ENCODE results near the gene BBS1. TPM values are rescaled to one million over a fixed set of nuclear protein-coding genes. Genes with fewer than 3 reads are reported as not detected.

BBS1 gene
- total RNA-seq, 1 experiment from 2014 or later = 29.8 TPM

- TF ChIP-seq ATF3 (IDR thresholded peaks at IDR 0.05) (no peak), SIN3A (IDR thresholded peaks at IDR 0.05; ENCODE audit: low read depth) (no peak), RAD21 (IDR thresholded peaks at IDR 0.05; ENCODE audit: low read depth) (no peak), FOSL1 (IDR thresholded peaks at IDR 0.05; ENCODE audit: low read depth) (no peak), MAX (IDR thresholded peaks at IDR 0.05) (no peak), EZH2 (IDR thresholded peaks at IDR 0.05) (no peak), JUND (IDR thresholded peaks at IDR 0.05) (no peak), YY1 (IDR thresholded peaks at IDR 0.05; ENCODE audit: extremely low read depth, insufficient replicate concordance, low read depth, low read length) (no peak), TCF7L2 (IDR thresholded peaks at IDR 0.05; ENCODE audit: borderline replicate concordance, extremely low read depth, insufficient read depth, insufficient read length) (no peak), SRF (IDR thresholded peaks at IDR 0.05; ENCODE audit: low read depth) (no peak)
- TF ChIP-seq, protein P1, sequence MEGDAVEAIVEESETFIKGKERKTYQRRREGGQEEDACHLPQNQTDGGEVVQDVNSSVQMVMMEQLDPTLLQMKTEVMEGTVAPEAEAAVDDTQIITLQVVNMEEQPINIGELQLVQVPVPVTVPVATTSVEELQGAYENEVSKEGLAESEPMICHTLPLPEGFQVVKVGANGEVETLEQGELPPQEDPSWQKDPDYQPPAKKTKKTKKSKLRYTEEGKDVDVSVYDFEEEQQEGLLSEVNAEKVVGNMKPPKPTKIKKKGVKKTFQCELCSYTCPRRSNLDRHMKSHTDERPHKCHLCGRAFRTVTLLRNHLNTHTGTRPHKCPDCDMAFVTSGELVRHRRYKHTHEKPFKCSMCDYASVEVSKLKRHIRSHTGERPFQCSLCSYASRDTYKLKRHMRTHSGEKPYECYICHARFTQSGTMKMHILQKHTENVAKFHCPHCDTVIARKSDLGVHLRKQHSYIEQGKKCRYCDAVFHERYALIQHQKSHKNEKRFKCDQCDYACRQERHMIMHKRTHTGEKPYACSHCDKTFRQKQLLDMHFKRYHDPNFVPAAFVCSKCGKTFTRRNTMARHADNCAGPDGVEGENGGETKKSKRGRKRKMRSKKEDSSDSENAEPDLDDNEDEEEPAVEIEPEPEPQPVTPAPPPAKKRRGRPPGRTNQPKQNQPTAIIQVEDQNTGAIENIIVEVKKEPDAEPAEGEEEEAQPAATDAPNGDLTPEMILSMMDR (IDR thresholded peaks at IDR 0.05 in 2 of 3, conservative IDR thresholded peaks at IDR 0.05 in 1 of 3; ENCODE audit: borderline replicate concordance in 1 of 3, insufficient read depth in 1 of 3, low read depth in 2 of 3, low read length in 2 of 3) = no peak
- RAD21 ChIA-PET (ENCODE audit: low non-redundant PET in 1 of 2, low total read pairs in 2 of 2, uncharacterized antibody in 2 of 2, unreplicated experiment in 2 of 2) = no interaction called here
- Histone ChIP-seq H3K4me2 (ENCODE audit: low read length) (no peak overlapping the region), H3K79me2 (ENCODE audit: insufficient read depth, low read length) (peaks cover 8% of the 10 kb centered on the region; the same call in 1 of the 2 replicates), H4K20me1 (ENCODE audit: insufficient read depth) (no peaks in the 10 kb centered on the region), H2AFZ (ENCODE audit: low read depth, low read length, poor library complexity, severe bottlenecking) (no peak overlapping the region), H3K9ac (ENCODE audit: low read length) (no peak overlapping the region), H3K27me3 (ENCODE audit: insufficient read depth, low read length) (no peaks in the 10 kb centered on the region), H3K4me3 (replicated peaks in 1 of 2; ENCODE audit: low read depth in 1 of 2, low read length in 2 of 2) (no peak overlapping the region), H3K36me3 (ENCODE audit: control insufficient read depth in 1 of 2, insufficient read depth in 2 of 2, low read length in 2 of 2) (peaks cover 8 to 12% of the 10 kb centered on the region in 2 experiments; a peak in 2 of 4 replicates), H3K4me1 (ENCODE audit: control insufficient read depth in 1 of 2, insufficient read depth in 2 of 2, low read length in 2 of 2) (peaks cover 8 to 19% of the 10 kb centered on the region in 2 experiments), H3K27ac (ENCODE audit: low read depth, low read length) (no peak overlapping the region), H3K9me2 (ENCODE audit: insufficient read depth) (no peaks in the 10 kb centered on the region), H3K9me3 (ENCODE audit: control insufficient read depth in 1 of 2, insufficient read depth in 1 of 2, low read depth in 1 of 2, low read length in 2 of 2) (no peaks in the 10 kb centered on the region)
- DNase-seq (ENCODE audit: low read depth, low spot score) (no peak), ATAC-seq (no peak)
- POLR2A ChIA-PET = interaction anchor here (2.4 kb wide), 1 partner anchor 10 kb away, joined by 13 read pairs; the partner anchor contains the start of gene DPP3
- no TSS peak for BruUV-seq (replicated peaks)
- CTCF ChIA-PET = interaction anchor here (0.9 kb wide), 2 partner anchors 10 to 11 kb away, joined by 3 to 5 read pairs; partner anchors contain the start of gene DPP3
- intact Hi-C loops (cut with micrococcal nuclease) = no loop called here
These were observed 41.0 kb upstream of the BBS1 start for GRCh38 chr11:66469441-66469840.
